HG03159 (cell line): ENCODE data around the gene ALX3.
"Not testable (repeated sequence)": the region's sequence is repeated elsewhere in the genome, so short reads cannot be mapped to it uniquely, and the experiment has no call there.

ENCODE experiments used
- ATAC-seq: cut with Tn5 transposase; IDR thresholded peaks from one replicate; pipeline ENCODE4 v1.9.1; 2021; ENCODE audit warnings: mild to moderate bottlenecking, moderate library complexity; ENCODE audit not compliant: unreplicated experiment

The ALX3 gene

DNA sequence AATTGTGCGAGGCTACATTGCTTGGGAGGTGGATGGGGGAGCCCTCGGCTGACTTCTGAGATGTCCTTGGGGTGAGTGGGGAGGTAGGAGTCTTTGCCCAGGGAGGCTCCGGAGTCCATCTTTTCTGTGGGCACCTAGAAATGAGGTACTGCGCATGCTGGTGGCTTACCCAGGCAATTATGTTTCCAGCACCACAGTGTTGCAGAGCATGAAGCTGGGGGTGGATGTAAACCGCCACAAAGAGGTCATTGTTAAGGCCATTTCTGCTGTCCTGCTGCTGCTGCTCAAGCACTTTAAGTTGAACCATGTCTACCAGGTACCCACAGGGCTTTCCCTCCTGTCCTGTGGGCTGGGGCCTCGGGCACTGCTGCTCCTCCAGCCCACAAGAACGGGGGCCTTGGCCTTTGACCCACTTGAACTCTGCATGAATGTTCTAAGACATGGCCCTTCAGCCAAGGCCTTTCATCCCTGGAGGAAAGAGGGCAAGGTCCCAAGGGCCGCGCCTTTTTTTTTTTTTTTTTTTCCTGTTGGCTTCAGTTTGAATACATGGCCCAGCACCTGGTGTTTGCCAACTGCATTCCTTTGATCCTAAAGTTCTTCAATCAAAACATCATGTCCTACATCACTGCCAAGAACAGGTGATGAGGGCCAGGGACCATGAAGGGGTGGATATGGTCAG is 21.4 kb downstream of the ALX3 start:
- ATAC-seq = no peak

DNA sequence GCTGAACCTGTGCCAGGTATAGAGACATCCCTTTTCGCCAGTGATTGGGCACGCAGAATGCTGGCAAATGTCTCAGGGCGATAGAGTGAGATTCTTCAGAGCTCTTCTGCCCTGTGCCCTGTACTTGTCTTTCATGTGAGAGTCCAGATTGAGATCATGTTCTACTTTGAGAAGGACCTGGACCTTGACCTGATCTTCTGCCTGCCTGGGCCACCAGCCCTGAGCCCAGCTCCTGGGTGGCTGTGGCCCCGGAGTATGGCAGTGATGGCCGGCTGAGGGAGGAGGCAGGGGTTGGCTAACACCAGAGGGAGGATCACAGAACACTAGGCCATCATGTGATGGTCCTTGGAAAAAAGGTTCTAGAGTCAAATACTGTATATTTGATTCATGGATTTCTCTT is 22.2 kb downstream of the ALX3 start:
- no peak for ATAC-seq

DNA sequence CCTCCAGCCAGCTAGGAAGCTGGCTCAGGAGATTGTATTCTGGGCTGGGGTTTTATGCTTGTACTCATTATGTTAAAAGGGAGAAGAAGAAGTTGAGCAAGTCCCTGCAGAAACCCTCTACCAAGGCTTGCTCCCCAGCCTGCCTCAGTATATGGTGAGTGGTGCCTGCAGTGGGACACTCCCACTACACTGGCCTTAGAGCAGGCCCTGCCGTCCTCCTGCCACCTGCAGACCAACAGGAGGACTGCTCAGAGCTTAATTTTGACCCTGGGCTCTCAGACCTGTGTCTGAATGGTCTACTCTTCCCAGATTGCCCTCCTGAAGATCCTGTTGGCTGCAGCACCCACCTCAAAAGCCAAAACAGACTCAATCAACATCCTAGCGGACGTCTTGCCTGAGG is 23.0 kb downstream of the ALX3 start:
- no peak for ATAC-seq

DNA sequence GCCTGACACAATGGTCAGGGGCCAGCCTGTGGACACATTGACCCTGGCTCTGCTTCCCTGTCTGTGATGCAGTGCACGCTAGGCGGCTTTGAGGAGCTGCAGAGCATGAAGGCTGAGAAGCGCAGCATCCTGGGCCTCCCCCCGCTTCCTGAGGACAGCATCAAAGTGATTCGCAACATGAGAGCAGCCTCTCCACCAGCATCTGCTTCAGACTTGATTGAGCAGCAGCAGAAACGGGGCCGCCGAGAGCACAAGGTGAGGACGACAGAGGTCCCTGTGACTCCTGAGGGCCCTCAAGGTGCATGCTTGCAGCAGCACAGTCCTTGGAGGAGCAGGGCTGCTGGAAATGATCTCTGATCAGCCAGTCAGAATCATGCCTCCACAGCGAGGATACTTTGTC is 27.5 kb downstream of the ALX3 start:
- ATAC-seq = no peak

DNA sequence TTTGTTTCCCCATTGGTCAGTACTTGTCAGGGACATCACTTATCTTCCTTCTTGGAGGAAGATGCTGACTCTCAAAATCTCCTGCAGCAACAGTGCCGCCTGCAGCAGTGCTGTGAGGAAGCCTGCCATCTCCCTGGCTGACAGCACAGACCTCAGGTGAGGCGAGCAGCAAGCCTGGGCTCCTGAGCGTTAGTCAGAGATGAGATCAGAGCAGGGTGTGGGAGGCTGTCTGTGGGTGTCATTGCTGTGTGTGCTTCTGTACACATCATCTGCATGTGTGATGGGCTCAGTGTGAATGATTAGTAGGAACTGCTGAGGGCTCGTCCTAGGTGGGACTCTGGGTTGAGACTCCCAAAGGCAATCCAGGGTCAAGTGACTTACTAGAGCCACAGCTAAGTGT is 29.9 kb downstream of the ALX3 start:
- ATAC-seq = no peak

DNA sequence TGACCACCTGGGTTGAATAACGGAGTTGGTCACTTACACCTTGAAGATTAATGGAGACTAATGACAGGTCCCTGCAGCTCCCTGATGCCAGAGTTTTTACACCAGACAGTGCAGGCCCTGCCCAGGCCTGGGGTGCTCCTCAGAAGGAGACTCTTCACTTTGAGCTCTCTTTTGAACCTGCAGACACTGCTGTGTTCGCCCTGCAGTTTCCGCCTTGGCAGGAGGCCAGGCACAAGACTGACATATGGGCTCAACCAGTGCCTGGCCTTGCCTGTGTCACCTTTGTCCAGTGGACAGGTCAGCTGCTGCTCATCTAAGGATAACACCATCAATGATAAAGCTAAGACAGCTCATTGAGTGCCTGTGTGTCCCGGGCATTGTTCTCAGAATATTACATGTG is 30.8 kb downstream of the ALX3 start:
- ATAC-seq = no peak

DNA sequence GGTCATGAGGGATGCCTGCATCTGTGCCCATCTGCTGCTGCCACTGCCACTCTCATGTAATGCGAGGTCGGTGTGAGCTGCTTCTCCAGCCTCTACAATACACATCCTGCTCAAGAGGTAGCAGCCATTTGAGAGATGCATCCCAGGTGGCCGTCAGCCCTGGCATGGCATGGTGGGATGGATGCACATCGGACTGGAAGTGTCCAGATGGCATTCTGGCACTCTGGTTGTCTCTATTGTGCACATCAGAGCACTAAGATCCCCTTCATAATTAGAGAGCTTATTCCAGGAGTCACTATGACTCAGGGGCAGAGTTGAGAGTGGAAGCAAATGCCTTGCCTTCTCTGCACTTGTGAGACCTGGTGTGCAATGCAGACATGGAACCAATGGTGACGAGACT is 32.2 kb downstream of the ALX3 start:
- ATAC-seq = no peak

DNA sequence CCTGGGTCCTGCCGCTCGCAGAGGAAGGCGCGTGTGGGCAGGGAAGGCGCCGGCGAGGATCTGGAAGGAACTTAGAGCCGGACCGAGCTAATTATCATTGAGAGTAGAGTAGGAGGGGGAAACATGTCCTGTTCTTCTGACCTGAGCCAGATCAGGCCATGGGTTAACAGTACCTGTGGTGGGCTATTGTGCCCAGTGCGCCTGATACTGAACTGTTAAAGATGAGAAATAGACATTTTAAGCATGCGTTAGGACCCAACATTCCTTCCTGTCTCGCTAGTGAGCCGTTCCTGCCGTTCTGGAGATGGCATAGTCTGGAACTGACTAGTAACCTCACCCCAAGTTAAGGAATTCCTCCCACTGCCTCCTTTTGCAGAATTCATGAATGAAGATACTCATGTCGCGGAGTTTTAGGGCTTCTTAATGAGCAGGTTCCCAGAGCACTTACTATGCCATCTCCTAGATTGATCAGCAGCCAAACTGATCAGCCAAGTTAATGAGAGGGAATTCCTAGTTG is 35.2 kb downstream of the ALX3 start:
- ATAC-seq = peak; percentile 4

DNA sequence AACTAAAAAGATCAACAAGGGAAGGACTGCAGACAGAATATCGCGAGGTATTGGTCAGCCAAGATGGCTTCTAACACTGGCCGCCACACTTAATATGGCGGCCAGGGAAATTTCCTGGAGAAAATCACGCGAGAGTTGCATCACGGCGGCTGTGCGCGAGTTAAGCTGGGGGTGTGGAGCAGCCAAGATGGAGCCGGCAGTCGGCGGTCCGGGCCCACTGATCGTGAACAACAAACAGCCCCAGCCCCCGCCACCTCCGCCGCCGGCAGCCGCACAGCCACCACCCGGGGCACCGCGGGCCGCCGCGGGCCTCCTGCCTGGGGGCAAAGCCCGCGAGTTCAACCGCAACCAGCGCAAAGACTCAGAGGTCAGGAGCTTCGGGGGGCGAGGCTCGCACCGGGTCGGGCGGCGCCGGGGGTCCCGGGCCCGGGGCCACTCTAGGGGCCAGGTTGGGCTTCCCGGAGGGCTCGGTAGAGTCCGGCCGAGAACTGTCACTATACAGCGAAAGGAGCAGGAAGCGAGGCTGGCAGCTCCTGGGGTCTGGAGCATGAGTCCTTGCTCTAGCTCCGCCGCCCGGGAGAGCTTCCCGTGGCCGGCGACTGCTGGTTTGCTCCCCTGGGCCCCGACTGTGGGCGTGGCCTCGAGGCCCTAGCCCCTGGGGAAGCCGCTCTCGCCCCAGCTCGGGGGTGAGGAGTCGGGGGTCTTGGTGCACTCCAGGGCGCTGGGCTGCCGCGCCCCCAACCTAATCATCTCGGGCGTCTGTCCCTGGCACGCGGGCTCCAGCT is 35.8 kb downstream of the ALX3 start, which contains the start of gene STRIP1:
Gene STRIP1, plus strand, starts transcription at position 174 of the 785 bp plus-strand sequence. Its CDS starts 14 bp downstream, at position 188.
- ATAC-seq = peak; percentile 79

DNA sequence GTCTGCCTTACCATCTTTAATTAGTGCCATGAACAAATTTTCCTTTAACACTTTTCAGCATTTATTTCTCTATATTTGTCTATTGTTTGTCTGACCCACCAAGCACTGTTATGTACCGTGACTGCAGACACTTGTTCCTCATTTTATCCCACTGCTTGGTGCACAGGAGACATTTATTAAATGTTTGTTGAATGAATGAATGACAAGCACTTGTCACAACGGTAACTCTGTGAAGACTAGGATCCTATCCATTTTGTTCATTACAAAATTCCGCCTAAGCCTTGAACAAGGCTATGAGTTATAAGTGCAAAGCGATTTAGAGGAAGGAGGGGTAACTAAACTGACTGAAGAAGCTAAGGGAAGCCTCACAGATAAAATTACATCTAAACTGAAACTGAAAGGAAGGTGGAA is 36.4 kb downstream of the ALX3 start:
- no peak for ATAC-seq

DNA sequence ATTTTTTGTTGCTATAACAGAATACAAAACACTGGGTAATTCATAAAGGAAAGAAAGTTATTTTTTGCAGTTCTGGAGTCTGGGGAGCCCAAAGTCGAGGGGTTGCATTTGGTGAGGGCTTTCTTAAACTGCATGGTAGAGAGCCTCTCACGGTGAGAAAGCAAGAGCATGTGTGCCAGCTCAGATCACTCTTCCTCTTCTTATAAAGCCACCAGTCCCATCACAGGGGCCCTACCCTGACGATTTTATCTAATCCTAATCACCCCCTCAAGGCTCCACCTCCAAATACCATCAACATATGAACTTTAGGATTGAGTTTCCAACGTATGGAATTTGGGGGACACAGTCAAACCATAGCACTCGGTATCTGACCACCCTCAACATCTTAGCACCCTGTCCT is 37.1 kb downstream of the ALX3 start:
- ATAC-seq = no peak

DNA sequence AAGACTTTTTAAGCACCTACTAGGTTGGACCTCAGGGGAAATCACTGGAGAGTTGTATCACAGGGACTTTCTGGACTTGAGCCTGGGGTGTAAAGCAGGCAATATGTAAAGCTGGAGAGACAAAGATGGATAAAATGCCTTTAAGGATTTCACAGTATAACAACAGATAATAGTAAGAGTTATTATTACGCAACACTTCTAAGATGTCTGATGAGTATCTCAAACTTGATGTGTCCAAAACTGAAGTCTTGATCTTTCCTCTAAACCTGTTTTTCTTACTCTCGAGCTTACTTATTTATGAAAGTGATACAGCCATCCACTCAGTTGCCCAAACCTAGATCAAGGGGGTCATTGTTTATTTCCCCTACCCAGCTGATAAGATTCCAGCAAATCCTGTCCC is 38.1 kb downstream of the ALX3 start:
- ATAC-seq = no peak

DNA sequence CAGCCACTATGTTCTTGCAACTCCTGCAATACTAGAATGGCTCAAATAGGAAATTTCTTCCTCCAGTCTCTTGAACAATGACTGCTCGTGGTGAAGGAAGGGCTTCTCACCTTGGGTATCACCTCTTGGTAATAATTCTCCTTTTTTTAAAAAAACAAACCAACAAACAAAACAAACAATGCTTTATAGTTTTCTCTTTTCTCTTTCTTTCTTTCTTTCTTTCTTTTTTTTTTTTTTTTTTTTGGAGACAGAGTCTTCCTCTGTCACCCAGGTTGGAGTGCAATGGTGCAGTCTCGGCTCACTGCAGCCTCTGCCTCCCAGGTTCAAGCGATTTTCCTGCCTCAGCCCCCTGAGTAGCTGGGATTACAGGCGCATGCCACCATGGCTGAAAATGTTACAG is 39.8 kb downstream of the ALX3 start:
- not testable (repeated sequence) for ATAC-seq

DNA sequence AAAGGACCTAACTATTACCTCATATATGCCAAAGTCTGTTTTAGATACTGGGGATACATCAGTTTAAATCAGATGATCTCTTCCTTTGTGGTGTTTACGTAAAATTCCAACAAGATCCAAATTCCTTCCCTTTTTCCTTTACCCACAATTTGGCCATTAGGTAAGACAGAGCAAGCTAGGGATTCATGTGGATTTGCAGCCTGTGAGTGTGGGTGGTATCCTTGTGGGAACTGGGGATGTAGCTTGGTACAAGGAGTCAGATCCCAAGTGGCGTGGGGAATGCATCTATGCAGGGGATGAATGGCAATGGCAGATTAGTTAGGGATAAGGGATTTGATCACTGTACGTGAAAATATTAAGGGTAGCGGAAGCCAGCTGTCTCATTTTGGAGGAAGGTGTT is 45.9 kb downstream of the ALX3 start:
- ATAC-seq = no peak

DNA sequence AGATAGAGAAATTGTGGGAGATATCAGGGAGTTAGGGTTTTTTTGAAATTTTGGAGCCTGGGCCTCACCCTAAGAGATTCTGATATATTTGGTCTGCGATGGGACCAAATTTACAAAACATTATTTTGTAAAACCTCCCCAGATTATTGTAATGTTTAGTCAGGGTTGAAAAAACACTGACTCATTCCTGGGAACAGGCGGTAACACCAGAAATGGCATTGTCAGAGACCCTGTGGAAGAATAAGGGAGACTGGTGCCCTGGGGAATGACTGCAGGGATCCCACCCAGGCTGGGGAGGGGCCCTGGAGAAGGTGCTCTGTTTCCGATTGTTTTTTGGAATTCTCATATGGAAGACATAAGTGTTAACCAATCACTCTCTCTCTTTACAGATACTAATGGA is 49.2 kb downstream of the ALX3 start:
- ATAC-seq = no peak

DNA sequence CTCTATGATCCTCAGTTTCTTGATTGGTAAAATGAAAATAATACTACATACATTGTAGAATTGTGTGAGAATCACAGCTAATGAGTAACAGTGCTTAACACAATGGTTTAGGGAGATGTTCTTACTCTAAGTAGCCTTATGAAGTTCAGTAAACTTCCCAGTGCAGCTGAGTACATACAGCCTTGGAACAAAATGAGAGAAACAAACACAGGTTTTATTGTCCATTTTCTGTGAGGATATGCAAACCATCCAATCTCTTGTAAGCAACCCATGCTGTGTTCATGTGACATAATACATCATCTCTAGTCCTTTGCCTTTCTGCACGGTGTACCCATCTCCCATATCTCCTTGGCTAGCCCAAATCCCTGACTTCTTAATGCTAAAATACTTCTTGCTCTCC is 50.7 kb downstream of the ALX3 start:
- no peak for ATAC-seq

DNA sequence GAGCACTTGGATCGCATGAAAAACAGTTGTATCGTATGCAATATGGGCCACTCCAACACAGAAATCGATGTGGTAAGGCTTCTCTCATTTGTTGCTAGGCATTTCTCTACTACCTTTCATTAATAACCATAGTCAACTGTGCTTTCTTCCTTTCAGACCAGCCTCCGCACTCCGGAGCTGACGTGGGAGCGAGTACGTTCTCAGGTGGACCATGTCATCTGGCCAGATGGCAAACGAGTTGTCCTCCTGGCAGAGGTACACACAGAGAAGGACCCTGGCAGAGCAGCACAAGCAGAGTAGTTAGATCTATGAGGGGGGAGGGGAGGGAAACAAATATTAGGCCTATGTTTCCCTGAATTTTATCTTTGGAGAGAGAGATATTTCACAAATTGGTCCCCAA is 52.1 kb downstream of the ALX3 start:
- ATAC-seq = no peak

DNA sequence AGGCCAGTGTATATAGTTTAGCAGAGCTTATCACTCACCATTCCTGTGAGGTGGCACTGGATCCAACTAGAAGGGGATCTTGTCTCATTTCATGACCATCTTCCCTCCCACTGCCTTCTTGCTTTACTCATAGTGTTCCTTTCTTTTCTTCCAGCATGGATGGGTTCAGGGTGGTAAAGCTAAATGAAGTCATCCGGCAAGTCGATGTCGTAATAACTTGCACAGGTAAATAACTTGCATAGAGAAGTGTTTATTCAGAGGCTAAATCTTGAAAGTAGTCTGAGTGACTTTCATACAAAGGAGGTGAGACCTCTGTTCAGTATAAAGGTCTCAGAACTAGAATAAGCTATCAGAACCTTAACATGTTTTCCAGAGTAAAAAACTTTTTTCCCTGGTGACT is 52.7 kb downstream of the ALX3 start:
- no peak for ATAC-seq

DNA sequence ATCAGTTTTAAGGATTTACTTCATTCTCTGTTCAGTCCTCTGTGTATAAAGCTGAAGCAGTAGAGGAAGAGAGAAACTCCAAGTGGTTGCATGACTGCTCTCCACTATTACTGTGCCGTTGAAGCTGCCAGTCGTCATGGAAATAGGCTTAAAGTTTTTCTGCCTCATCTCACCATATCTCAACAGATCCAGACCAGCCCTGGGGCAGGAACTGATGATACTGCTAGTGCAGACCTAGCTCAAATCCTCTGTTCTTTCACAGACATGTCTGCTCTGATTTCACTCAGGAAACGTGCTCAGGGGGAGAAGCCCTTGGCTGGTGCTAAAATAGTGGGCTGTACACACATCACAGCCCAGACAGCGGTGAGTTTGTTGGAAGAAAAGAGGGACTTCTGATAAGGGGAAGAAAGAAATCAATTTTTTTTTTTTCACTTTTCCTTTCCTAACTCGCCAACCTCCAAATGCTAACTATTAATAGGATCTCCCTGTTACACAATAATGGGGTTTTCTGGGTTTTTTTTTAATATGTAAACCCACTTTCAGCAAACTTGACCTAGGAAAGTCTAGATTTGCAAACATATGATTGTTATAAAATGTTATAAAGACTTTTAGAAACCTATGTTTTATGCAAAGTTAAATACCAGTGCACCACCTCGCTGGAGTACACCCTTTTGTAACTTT is 58.2 kb downstream of the ALX3 start:
- peak; percentile 80 for ATAC-seq

DNA sequence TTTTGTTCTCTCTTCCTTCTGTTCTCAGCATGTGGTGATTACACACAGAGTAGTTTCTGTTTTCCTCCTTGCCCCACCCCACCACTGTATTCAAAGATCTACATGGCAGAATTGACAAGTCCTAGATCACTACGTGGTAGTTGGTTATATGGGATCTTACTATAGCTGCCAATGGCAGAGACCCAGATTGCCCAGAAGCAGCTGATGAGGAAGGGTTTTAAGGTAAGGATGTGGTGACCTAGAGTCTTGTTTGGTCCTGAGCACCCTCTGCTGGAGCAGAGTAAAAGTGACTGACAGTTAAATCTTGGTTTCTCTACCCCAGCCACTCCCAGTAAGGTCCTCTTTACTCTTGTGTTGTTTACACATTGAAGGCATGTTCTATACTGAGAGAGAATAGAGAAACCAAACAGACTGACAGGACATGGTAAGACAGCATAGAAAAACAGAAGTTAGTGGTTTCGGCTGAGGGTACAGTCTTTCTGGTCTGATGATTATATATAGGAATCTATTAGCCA is 58.9 kb downstream of the ALX3 start:
- peak; percentile 89 for ATAC-seq
